ENCODE data around the gene FRYL. TPM values are rescaled to one million over a fixed set of nuclear protein-coding genes. Genes with fewer than 3 reads are reported as not detected.

Gene FRYL
- total RNA-seq, 4 donors from 2014 or later: 51.1 to 96.5 (median 70.6) TPM

DNA sequence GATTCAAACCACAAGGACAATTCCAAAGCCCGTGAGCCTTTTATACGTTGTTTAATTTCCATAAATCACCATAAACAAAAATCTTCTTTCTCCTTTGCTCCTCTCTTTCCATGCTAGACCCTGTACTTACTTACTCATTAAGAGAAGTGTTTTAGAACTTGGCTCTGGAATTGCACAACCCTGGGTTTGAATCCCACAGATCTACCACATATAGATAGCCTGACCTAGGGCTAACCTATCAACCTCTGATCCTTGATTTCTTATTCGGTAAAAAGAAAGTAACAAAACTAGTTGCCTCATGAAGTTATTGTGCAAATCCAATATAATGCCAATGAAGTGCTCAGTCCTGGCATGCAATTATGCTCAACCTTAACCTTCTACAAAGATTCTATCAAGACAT is 221.3 kb downstream of the FRYL start:
- TF ChIP-seq, protein P1, sequence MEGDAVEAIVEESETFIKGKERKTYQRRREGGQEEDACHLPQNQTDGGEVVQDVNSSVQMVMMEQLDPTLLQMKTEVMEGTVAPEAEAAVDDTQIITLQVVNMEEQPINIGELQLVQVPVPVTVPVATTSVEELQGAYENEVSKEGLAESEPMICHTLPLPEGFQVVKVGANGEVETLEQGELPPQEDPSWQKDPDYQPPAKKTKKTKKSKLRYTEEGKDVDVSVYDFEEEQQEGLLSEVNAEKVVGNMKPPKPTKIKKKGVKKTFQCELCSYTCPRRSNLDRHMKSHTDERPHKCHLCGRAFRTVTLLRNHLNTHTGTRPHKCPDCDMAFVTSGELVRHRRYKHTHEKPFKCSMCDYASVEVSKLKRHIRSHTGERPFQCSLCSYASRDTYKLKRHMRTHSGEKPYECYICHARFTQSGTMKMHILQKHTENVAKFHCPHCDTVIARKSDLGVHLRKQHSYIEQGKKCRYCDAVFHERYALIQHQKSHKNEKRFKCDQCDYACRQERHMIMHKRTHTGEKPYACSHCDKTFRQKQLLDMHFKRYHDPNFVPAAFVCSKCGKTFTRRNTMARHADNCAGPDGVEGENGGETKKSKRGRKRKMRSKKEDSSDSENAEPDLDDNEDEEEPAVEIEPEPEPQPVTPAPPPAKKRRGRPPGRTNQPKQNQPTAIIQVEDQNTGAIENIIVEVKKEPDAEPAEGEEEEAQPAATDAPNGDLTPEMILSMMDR (IDR thresholded peaks at IDR 0.05): no peak
- TF ChIP-seq POLR2A (IDR thresholded peaks at IDR 0.05): no peak
- no peak overlapping the region for H3K4me3 ChIP-seq (ENCODE audit: low read depth, poor library complexity, severe bottlenecking)
- DNase-seq (ENCODE audit: low spot score in 2 of 2): no peak
- WGBS, 2 donors: 74 to 83% methylated on average over 3 of the region's 3 CpGs
- intact Hi-C loops (cut with DNase I; ENCODE audit: low total_unique reads): no loop called here

DNA sequence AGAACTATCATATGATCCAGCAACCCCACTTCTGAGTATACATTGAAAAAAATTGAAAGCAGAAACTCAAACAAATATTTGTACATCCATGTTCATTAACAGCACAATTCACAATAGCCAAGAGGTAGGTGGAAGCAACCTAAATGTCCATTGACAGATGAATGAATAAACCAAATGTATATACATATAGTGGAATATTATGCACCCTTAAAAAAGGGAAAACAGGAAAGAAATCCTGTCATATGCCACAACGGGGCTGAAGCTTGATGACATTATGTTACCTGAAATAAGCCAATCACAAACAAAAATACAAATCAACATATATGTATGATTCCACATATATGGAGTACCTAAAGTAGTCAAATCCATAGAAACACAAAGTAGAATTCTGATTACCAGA is 222.1 kb downstream of the FRYL start:
- DNase-seq (ENCODE audit: low spot score in 2 of 2): no peak
- no peak for TF ChIP-seq POLR2A (IDR thresholded peaks at IDR 0.05)
- TF ChIP-seq, protein P1 (IDR thresholded peaks at IDR 0.05): no peak
- intact Hi-C loops (cut with DNase I; ENCODE audit: low total_unique reads): no loop called here
- 91 to 97% methylated on average over 1 of the region's 1 CpG for WGBS, 2 donors
- no peak overlapping the region for H3K4me3 ChIP-seq (ENCODE audit: low read depth, poor library complexity, severe bottlenecking)

DNA sequence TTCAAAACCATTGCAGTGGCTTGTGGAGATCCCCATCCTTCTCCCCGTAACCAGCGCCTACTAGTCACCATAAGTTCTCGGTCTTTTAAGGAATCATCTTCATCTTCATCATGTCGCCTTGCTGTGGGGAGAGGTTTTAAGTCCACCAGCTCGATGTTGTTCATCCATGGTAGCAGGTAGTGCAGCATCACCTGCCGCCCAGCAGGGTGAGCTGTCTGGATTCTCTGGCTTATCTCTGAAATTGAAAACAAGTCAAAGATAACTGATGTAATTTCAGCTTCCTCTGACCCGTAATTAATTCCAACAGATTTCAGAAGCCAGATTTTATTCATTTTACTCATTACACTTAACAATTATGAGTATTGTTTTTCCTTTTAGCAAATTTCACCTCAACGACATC is 222.6 kb downstream of the FRYL start:
- intact Hi-C loops (cut with DNase I; ENCODE audit: low total_unique reads): no loop called here
- WGBS, 2 donors: 91 to 93% methylated on average over 8 of the region's 8 CpGs
- H3K4me3 ChIP-seq (ENCODE audit: low read depth, poor library complexity, severe bottlenecking): no peak overlapping the region
- no peak for TF ChIP-seq POLR2A (IDR thresholded peaks at IDR 0.05)
- TF ChIP-seq, protein P1 (IDR thresholded peaks at IDR 0.05): no peak
- no peak for DNase-seq (ENCODE audit: low spot score in 2 of 2)

DNA sequence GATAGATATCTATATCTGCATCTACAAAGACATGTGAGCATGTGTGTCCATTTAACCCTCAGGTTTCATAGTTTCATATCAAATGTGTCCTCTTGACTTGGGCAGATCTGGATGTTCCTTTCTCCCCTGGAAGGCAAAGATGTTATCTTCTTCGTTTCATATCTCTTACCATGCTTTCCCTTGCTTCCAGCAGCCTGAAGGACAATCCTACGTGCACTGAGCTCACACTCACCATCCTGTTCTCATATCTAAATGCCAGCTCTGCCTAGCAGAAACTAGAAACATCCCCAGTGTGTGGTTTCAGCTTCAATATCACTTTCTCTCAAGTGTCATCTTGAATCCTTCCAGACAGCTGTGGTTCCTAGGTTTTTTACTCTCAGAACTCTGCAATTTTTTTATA is 223.8 kb downstream of the FRYL start:
- 76 to 97% methylated on average over 2 of the region's 2 CpGs for WGBS, 2 donors
- no peak for DNase-seq (ENCODE audit: low spot score in 2 of 2)
- no peak overlapping the region for H3K4me3 ChIP-seq (ENCODE audit: low read depth, poor library complexity, severe bottlenecking)
- TF ChIP-seq, protein P1 (IDR thresholded peaks at IDR 0.05): no peak
- TF ChIP-seq POLR2A (IDR thresholded peaks at IDR 0.05): no peak
- intact Hi-C loops (cut with DNase I; ENCODE audit: low total_unique reads): no loop called here

DNA sequence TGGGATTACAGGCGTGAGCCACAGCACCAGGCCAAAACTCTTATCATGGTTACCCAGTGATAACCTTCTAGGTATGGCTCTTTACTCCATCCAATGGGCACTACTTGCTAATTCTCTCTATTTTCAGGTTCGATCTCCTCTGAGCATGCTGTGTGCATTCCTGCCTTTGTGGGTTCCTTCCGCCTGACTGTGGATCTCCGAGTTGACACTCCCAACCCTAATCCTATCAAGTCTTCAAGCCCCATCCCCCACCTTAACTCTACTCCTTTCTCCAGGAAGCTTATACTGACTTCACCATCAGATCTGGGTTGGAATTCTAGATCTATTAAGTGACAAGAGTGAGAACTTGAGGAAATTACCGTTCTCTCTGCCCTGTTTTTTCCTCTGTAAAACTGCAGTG is 225.5 kb downstream of the FRYL start:
- no peak overlapping the region for H3K4me3 ChIP-seq (ENCODE audit: low read depth, poor library complexity, severe bottlenecking)
- TF ChIP-seq, protein P1 (IDR thresholded peaks at IDR 0.05): no peak
- no peak for TF ChIP-seq POLR2A (IDR thresholded peaks at IDR 0.05)
- WGBS, 2 donors: 77 to 99% methylated on average over 4 to 5 of the region's 5 CpGs
- no peak for DNase-seq (ENCODE audit: low spot score in 2 of 2)
- intact Hi-C loops (cut with DNase I; ENCODE audit: low total_unique reads): no loop called here

DNA sequence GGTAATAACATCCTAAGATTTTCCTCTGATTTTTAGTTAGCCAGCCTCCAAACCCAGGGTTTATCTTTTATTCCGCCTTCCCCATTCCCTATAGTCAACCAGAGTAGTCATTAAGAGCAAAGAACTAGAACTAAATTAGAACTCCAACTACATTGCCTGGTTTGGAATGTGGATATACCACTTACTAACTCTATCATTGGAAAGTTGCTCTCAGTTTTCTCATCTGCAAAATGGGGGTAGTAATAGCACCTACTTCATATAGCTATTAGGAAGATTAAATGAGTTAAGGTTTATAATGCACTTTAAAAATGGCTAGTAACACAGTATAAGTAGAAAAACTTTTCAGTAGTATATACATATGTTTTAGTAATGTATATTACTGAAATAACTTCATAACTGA is 226.4 kb downstream of the FRYL start:
- H3K4me3 ChIP-seq (ENCODE audit: low read depth, poor library complexity, severe bottlenecking): no peak overlapping the region
- WGBS, 2 donors: 98% methylated on average over 1 of the region's 1 CpG
- no peak for TF ChIP-seq POLR2A (IDR thresholded peaks at IDR 0.05)
- TF ChIP-seq, protein P1 (IDR thresholded peaks at IDR 0.05): no peak
- no peak for DNase-seq (ENCODE audit: low spot score in 2 of 2)
- intact Hi-C loops (cut with DNase I; ENCODE audit: low total_unique reads): no loop called here

Data from lower leg skin (tissue), 4 donors.